DND-41 (cell line): ENCODE results near the gene PTPRJ.

Experiments used
- ATAC-seq: fragments of 200-7000 bp; cut with Tn5 transposase; 3 replicates; pipeline ENCODE4 v1.9.1; 2021; ENCODE audit warnings: low read depth; ENCODE audit not compliant: insufficient read depth
- DNase-seq: peaks from one replicate; pipeline ENCODE4 v3.0.0-alpha.2; 2020
- H2AFZ ChIP-seq: 2 replicates; pipeline ENCODE4 v1.6.0; 2012; ENCODE audit warnings: low read depth, low read length
- H3K27ac ChIP-seq: 2 replicates; pipeline ENCODE4 v1.5.1; 2012; ENCODE audit warnings: low read length, inconsistent platforms
- H3K27me3 ChIP-seq: fragments of 200-600 bp; sonication (generic); 2 replicates; pipeline ENCODE4 v1.6.0; 2012; ENCODE audit warnings: low read length, mild to moderate bottlenecking, inconsistent platforms; ENCODE audit not compliant: insufficient read depth, poor library complexity
- H3K36me3 ChIP-seq: 2 replicates; pipeline ENCODE4 v1.5.1; 2012; ENCODE audit warnings: low read length, inconsistent platforms; ENCODE audit not compliant: insufficient read depth
- H3K4me1 ChIP-seq: 2 replicates; pipeline ENCODE4 v1.5.1; 2012; ENCODE audit warnings: mild to moderate bottlenecking, low read length; ENCODE audit not compliant: insufficient read depth
- H3K4me2 ChIP-seq: 2 replicates; pipeline ENCODE4 v1.6.0; 2012; ENCODE audit warnings: mild to moderate bottlenecking, moderate library complexity, low read length, inconsistent platforms; ENCODE audit not compliant: insufficient read depth
- H3K4me3 ChIP-seq, 2 experiments: fragments of 200-600 bp in 1 of 2; shearing (Covaris generic) in 1 of 2; 2 replicates each; pipeline ENCODE4 v1.5.1; 2012 to 2016; ENCODE audit warnings: inconsistent platforms in 2 of 2, low read length in 2 of 2, mild to moderate bottlenecking in 2 of 2, low read depth in 1 of 2, moderate library complexity in 1 of 2
- H3K79me2 ChIP-seq: 2 replicates; pipeline ENCODE4 v1.6.0; 2012; ENCODE audit warnings: low read length, inconsistent platforms; ENCODE audit not compliant: insufficient read depth
- H3K9ac ChIP-seq: 2 replicates; pipeline ENCODE4 v1.6.0; 2012; ENCODE audit warnings: low read depth, mild to moderate bottlenecking, inconsistent platforms, low read length, moderate library complexity
- H3K9me3 ChIP-seq: 2 replicates; pipeline ENCODE4 v1.5.1; 2012; ENCODE audit warnings: low read length, moderate library complexity, mild to moderate bottlenecking, inconsistent platforms; ENCODE audit not compliant: insufficient read depth, severe bottlenecking
- H4K20me1 ChIP-seq: 2 replicates; pipeline ENCODE4 v1.6.0; 2012; ENCODE audit warnings: low read length; ENCODE audit not compliant: insufficient read depth
- EZH2 ChIP-seq: IDR thresholded peaks from 3 replicates; pipeline ENCODE4 v1.6.1; 2012; ENCODE audit warnings: borderline replicate concordance, low read depth, mild to moderate bottlenecking, moderate library complexity, low read length, inconsistent platforms; ENCODE audit not compliant: severe bottlenecking
- TF ChIP-seq, protein P1 (sequence below): IDR thresholded peaks from 2 replicates; pipeline ENCODE4 v1.5.1; 2012; ENCODE audit warnings: borderline replicate concordance, low read length, moderate library complexity, mild to moderate bottlenecking; ENCODE audit not compliant: poor library complexity, severe bottlenecking; ENCODE audit errors: extremely low read depth

The PTPRJ gene

DNA sequence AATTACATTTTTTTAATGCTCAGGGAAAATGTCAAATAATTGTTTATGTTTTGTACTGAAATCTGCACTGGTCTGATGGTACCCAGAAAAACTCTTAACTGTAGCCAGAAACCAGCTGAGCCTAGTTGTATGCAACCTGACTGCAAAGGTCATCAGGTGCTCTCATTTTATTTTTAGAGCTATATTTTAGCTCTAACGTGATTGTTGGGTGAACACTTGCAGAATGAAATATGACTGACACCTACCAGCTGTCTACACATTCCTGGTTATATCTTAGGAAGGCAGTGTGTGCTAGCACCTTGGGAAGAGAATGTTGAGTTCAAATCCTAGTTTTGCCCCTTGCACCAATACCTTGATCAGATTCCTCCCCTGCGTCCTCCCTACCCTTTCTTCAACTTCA lies 23.6 kb downstream of the PTPRJ start:
- H3K36me3 ChIP-seq = no peaks in the 10 kb centered on the region
- no peaks in the 10 kb centered on the region for H4K20me1 ChIP-seq
- H3K4me1 ChIP-seq = peaks cover 6% of the 10 kb centered on the region
- ATAC-seq = no peak
- TF ChIP-seq EZH2 = no peak
- TF ChIP-seq, protein P1, sequence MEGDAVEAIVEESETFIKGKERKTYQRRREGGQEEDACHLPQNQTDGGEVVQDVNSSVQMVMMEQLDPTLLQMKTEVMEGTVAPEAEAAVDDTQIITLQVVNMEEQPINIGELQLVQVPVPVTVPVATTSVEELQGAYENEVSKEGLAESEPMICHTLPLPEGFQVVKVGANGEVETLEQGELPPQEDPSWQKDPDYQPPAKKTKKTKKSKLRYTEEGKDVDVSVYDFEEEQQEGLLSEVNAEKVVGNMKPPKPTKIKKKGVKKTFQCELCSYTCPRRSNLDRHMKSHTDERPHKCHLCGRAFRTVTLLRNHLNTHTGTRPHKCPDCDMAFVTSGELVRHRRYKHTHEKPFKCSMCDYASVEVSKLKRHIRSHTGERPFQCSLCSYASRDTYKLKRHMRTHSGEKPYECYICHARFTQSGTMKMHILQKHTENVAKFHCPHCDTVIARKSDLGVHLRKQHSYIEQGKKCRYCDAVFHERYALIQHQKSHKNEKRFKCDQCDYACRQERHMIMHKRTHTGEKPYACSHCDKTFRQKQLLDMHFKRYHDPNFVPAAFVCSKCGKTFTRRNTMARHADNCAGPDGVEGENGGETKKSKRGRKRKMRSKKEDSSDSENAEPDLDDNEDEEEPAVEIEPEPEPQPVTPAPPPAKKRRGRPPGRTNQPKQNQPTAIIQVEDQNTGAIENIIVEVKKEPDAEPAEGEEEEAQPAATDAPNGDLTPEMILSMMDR = no peak
- no peak overlapping the region for H3K9ac ChIP-seq
- H2AFZ ChIP-seq = no peak overlapping the region
- no peak overlapping the region for H3K27ac ChIP-seq
- no peaks in the 10 kb centered on the region for H3K9me3 ChIP-seq
- H3K4me2 ChIP-seq = no peak overlapping the region
- no peaks in the 10 kb centered on the region for H3K79me2 ChIP-seq
- no peak overlapping the region for H3K4me3 ChIP-seq
- H3K27me3 ChIP-seq = peaks cover under 1% of the 10 kb centered on the region
- no peak for DNase-seq

DNA sequence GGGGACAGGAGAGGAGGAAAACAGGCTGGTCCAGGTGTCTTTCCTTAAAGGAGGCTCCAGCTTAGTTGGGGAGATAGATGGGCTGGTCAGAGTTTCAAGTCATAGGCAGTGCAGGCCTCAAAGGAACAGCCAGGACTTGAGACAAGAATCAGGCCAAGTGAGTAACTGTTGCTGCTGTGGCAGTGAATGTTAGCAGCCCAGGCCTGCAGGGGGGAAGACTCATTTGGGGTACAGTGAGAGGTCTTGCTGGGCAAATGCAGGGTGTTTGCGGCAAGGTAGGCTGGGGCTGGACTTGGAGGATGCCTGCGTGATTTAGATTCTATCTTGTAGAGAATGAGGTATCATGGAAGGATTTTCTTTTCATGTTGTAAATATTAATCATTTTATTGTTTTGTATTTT lies 24.1 kb downstream of the PTPRJ start:
- Histone ChIP-seq H3K36me3 (no peaks in the 10 kb centered on the region), H4K20me1 (no peaks in the 10 kb centered on the region), H3K4me2 (no peak overlapping the region), H3K9ac (no peak overlapping the region), H3K4me1 (peaks cover 6% of the 10 kb centered on the region), H3K27me3 (no peaks in the 10 kb centered on the region), H3K79me2 (no peaks in the 10 kb centered on the region), H3K4me3 (no peak overlapping the region), H2AFZ (no peak overlapping the region), H3K27ac (no peak overlapping the region), H3K9me3 (no peaks in the 10 kb centered on the region)
- ATAC-seq = no peak
- DNase-seq = no peak
- no peak for TF ChIP-seq EZH2
- TF ChIP-seq, protein P1 = no peak

DNA sequence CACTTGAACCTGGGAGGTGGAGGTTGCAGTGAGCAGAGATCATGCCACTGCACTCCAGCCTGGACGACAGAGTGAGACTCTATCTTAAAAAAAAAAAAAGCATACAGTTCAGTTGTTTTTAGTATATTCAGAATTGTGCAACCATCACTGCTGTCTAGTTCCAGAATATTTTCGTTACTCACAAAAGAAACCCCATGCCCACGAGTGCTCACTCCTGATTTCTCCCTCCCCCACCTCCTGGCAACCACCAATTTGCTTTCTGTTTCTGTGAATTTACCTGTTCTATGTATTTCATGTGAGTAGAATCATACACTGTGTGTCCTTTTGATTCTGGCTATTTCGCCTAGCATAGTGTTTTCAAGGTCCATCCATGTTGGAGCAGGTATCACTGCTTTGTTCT lies 24.8 kb downstream of the PTPRJ start:
- Histone ChIP-seq H4K20me1 (no peaks in the 10 kb centered on the region), H3K79me2 (no peaks in the 10 kb centered on the region), H3K4me3 (no peak overlapping the region), H3K36me3 (no peaks in the 10 kb centered on the region), H3K9ac (no peak overlapping the region), H3K27ac (no peak overlapping the region), H3K4me1 (peaks cover 6% of the 10 kb centered on the region), H3K27me3 (no peaks in the 10 kb centered on the region), H3K9me3 (no peaks in the 10 kb centered on the region), H2AFZ (no peak overlapping the region), H3K4me2 (no peak overlapping the region)
- TF ChIP-seq, protein P1 = no peak
- no peak for TF ChIP-seq EZH2
- no peak for ATAC-seq
- DNase-seq = no peak

DNA sequence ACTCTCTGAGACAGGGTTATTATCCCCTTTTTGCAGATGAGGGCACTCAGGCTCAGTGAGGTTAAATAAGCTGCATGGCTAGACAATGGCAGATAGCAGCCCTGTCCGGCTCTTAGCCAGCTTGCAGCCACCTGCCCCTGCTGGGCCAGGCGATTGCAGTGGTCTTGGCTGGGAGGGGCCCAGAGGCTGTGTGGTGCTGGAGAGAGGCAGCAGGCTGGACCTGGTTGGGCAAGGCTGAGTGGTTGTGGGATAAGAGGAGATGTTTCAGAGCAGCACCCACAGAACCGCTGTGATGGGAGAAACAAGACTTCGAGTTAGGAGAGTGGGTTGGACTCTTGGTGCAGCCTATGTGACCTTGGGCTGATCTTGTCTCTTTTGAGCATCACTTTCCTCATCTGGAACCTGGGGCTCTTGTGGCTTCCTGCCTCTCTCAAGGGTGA lies 25.5 kb downstream of the PTPRJ start:
- H2AFZ ChIP-seq = no peak overlapping the region
- TF ChIP-seq, protein P1 = no peak
- TF ChIP-seq EZH2 = no peak
- no peak overlapping the region for H3K4me2 ChIP-seq
- H3K27me3 ChIP-seq = no peaks in the 10 kb centered on the region
- ATAC-seq = no peak
- no peaks in the 10 kb centered on the region for H3K36me3 ChIP-seq
- no peaks in the 10 kb centered on the region for H3K79me2 ChIP-seq
- no peak overlapping the region for H3K27ac ChIP-seq
- H3K9me3 ChIP-seq = no peaks in the 10 kb centered on the region
- H3K4me3 ChIP-seq = no peak overlapping the region
- no peaks in the 10 kb centered on the region for H4K20me1 ChIP-seq
- DNase-seq = no peak
- no peak overlapping the region for H3K9ac ChIP-seq
- peaks cover 6% of the 10 kb centered on the region for H3K4me1 ChIP-seq
